HG02623 (cell line): ENCODE data around the gene IFT52.
A peak's percentile ranks its signal among the peaks of the same experiment; 100 is the strongest.
"Not testable (repeated sequence)": the region's sequence is repeated elsewhere in the genome, so short reads cannot be mapped to it uniquely, and the experiment has no call there.

Source experiments
- ATAC-seq: cut with Tn5 transposase; IDR thresholded peaks from one replicate; pipeline ENCODE4 v1.9.1; 2021; ENCODE audit warnings: moderate library complexity; ENCODE audit not compliant: unreplicated experiment

IFT52 gene

GRCh38 chr20:43642548-43642947, 51.8 kb downstream of the IFT52 start:
- no peak for ATAC-seq

- no peak for ATAC-seq
Measured at GRCh38 chr20:43650997-43651525, 60.3 kb downstream of the IFT52 start.

- not testable (repeated sequence) for ATAC-seq
Measured at GRCh38 chr20:43651650-43652184, 61.0 kb downstream of the IFT52 start.

- no peak for ATAC-seq
Measured at GRCh38 chr20:43653966-43654365, 63.2 kb downstream of the IFT52 start.

GRCh38 chr20:43655176-43655575, 64.4 kb downstream of the IFT52 start:
- ATAC-seq = not testable (repeated sequence)

- no peak for ATAC-seq
Measured at GRCh38 chr20:43655937-43656336, 65.2 kb downstream of the IFT52 start.

- no peak for ATAC-seq
Measured at GRCh38 chr20:43658069-43658722, 67.5 kb downstream of the IFT52 start.

- ATAC-seq = no peak
Measured at GRCh38 chr20:43658723-43659419, 68.1 kb downstream of the IFT52 start.

- no peak for ATAC-seq
Measured at GRCh38 chr20:43662943-43663655, 72.4 kb downstream of the IFT52 start.

- no peak for ATAC-seq
Measured at GRCh38 chr20:43665466-43666176, 74.9 kb downstream of the IFT52 start.

GRCh38 chr20:43666376-43667328, 75.9 kb downstream of the IFT52 start, which contains the start of gene MYBL2:
TSS of gene MYBL2 (plus strand) at chr20:43667114. CDS start at chr20:43667284, 170 bp downstream.
- peak; percentile 71 for ATAC-seq

- ATAC-seq = no peak
Measured at GRCh38 chr20:43667341-43668132, 76.8 kb downstream of the IFT52 start.

- ATAC-seq = no peak
Measured at GRCh38 chr20:43669332-43669731, 78.6 kb downstream of the IFT52 start.

- ATAC-seq = no peak
Measured at GRCh38 chr20:43670423-43670822, 79.7 kb downstream of the IFT52 start.

- no peak for ATAC-seq
Measured at GRCh38 chr20:43676368-43676767, 85.6 kb downstream of the IFT52 start.

GRCh38 chr20:43680981-43681380, 90.2 kb downstream of the IFT52 start:
- peak; percentile 4 for ATAC-seq

GRCh38 chr20:43681468-43681942, 90.8 kb downstream of the IFT52 start:
- peak; percentile 9 for ATAC-seq

- ATAC-seq = peak; percentile 93
Measured at GRCh38 chr20:43681991-43682410, 91.3 kb downstream of the IFT52 start.

GRCh38 chr20:43682446-43682845, 91.7 kb downstream of the IFT52 start:
- peak; percentile 20 for ATAC-seq
